Measurements from ENCODE around the gene POLR3A.

POLR3A gene

GRCh38 chr10:77962350-77963146 is 66.8 kb downstream of the POLR3A start:
- H3K36me3 ChIP-seq, result no peaks in the 10 kb centered on the region

GRCh38 chr10:77961668-77962067 is 67.6 kb downstream of the POLR3A start:
- Histone ChIP-seq H3K27me3 (no peaks in the 10 kb centered on the region), H3K27ac (no peak overlapping the region), H3K36me3 (no peaks in the 10 kb centered on the region), H3K9me3 (no peaks in the 10 kb centered on the region), H3K4me3 (ENCODE audit: low read depth in 1 of 2, low read length in 1 of 2) (no peak overlapping the region), H3K4me1 (ENCODE audit: control insufficient read depth in 1 of 2, insufficient read depth in 1 of 2, low read depth in 1 of 2, low read length in 1 of 2) (no peaks in the 10 kb centered on the region)
- no peak for TF ChIP-seq CTCF (IDR thresholded peaks at IDR 0.05)

More at GRCh38 chr10:77962350-77963146, 66.8 kb downstream of the POLR3A start:
- Histone ChIP-seq H3K4me3 (ENCODE audit: low read depth in 1 of 2, low read length in 1 of 2) (no peak overlapping the region), H3K27me3 (no peaks in the 10 kb centered on the region), H3K27ac (no peak overlapping the region), H3K9me3 (no peaks in the 10 kb centered on the region), H3K4me1 (ENCODE audit: control insufficient read depth in 1 of 2, insufficient read depth in 1 of 2, low read depth in 1 of 2, low read length in 1 of 2) (no peaks in the 10 kb centered on the region)
- no peak for TF ChIP-seq CTCF (IDR thresholded peaks at IDR 0.05)

- Histone ChIP-seq H3K27ac (no peak overlapping the region), H3K4me1 (ENCODE audit: control insufficient read depth in 1 of 2, insufficient read depth in 1 of 2, low read depth in 1 of 2, low read length in 1 of 2) (no peaks in the 10 kb centered on the region), H3K36me3 (no peaks in the 10 kb centered on the region), H3K27me3 (no peaks in the 10 kb centered on the region), H3K9me3 (no peaks in the 10 kb centered on the region), H3K4me3 (ENCODE audit: low read depth in 1 of 2, low read length in 1 of 2) (no peak overlapping the region)
- no peak for TF ChIP-seq CTCF (IDR thresholded peaks at IDR 0.05)
Observed at GRCh38 chr10:77960829-77961329, 68.4 kb downstream of the POLR3A start.

- Histone ChIP-seq H3K4me3 (ENCODE audit: low read depth in 1 of 2, low read length in 1 of 2) (no peak overlapping the region), H3K4me1 (ENCODE audit: control insufficient read depth in 1 of 2, insufficient read depth in 1 of 2, low read depth in 1 of 2, low read length in 1 of 2) (no peaks in the 10 kb centered on the region), H3K27ac (no peak overlapping the region), H3K27me3 (no peaks in the 10 kb centered on the region), H3K9me3 (no peaks in the 10 kb centered on the region), H3K36me3 (no peaks in the 10 kb centered on the region)
- TF ChIP-seq CTCF (IDR thresholded peaks at IDR 0.05), result no peak
Observed at GRCh38 chr10:77959887-77960455, 69.3 kb downstream of the POLR3A start.

GRCh38 chr10:77959384-77959783 is 69.9 kb downstream of the POLR3A start:
- no peak for TF ChIP-seq CTCF (IDR thresholded peaks at IDR 0.05)
- Histone ChIP-seq H3K36me3 (no peaks in the 10 kb centered on the region), H3K27me3 (no peaks in the 10 kb centered on the region), H3K9me3 (no peaks in the 10 kb centered on the region), H3K4me1 (ENCODE audit: control insufficient read depth in 1 of 2, insufficient read depth in 1 of 2, low read depth in 1 of 2, low read length in 1 of 2) (no peaks in the 10 kb centered on the region), H3K4me3 (ENCODE audit: low read depth in 1 of 2, low read length in 1 of 2) (no peak overlapping the region), H3K27ac (no peak overlapping the region)

All from neutrophil (primary cell).